IPS-18a (cell line): ENCODE measurements around the gene CUEDC1.
A peak's percentile ranks its signal among the peaks of the same experiment; 100 is the strongest.

Experiments
- H3K27ac ChIP-seq: one replicate; pipeline ENCODE4 v1.5.1; 2013; ENCODE audit warnings: low read length
- H3K27me3 ChIP-seq: one replicate; pipeline ENCODE4 v1.6.1; 2013; ENCODE audit warnings: mild to moderate bottlenecking, low read length; ENCODE audit not compliant: control insufficient read depth, insufficient read depth
- H3K36me3 ChIP-seq: one replicate; pipeline ENCODE4 v1.6.1; 2013; ENCODE audit warnings: low read depth, low read length; ENCODE audit not compliant: control insufficient read depth
- H3K4me1 ChIP-seq: one replicate; pipeline ENCODE4 v1.6.1; 2013; ENCODE audit warnings: low read depth, low read length; ENCODE audit not compliant: control insufficient read depth
- H3K4me3 ChIP-seq: one replicate; pipeline ENCODE4 v1.5.1; 2013; ENCODE audit warnings: low read length
- H3K9ac ChIP-seq: one replicate; pipeline ENCODE4 v1.6.1; 2013; ENCODE audit warnings: mild to moderate bottlenecking, low read length, moderate library complexity
- H3K9me3 ChIP-seq: one replicate; pipeline ENCODE4 v1.6.1; 2013; ENCODE audit warnings: low read depth, low read length; ENCODE audit not compliant: control insufficient read depth

The CUEDC1 gene

DNA sequence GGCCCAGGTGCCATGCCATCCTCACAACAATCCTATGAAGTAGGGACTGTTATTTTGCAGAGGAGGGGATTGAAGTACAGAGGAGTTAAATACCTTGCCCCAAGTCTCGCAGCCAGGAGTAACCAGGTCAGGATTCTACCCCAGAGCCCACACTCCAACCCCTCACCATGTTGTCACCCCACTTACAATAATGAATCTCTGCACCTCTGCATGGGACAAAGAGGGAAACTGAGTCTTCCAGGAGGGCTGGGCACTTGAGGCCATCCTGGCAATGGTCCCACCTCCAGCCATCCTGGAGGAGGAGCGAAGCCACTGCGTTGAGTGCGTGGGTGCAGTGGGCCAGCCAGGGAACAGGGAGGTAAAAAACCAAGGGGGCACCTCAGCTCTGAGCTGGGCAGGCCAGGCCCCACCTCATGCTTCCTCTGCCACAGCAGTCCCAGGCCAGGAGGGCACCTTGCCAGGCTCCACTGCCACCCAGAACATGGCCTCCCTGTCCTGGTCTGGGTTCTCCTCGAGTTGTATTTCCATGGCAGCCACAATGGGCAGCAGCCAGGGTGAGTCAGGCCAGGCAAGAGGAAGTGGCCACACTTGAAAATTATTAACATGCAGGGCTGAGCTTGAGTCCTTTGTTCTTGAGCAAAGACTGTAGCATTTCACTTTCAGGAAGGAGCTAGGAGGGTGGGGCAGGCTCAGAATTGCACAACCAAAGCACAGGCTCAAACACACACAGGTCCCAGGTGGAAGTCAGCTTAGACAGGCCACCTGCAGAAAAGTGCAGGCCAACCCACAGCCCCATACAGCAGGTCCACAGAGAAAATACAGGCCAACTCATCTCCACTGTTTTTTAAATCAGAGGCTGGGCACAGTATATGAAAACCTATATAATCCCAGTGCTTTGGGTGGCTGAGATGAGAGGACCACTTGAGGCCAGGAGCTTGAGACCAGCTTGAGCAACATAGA lies 52.1 kb downstream of the CUEDC1 start:
- no peak overlapping the region for H3K9ac ChIP-seq
- H3K4me1 ChIP-seq, result peaks cover 28% of the 10 kb centered on the region
- H3K4me3 ChIP-seq, result no peak overlapping the region
- H3K9me3 ChIP-seq, result no peaks in the 10 kb centered on the region
- no peaks in the 10 kb centered on the region for H3K27me3 ChIP-seq
- no peaks in the 10 kb centered on the region for H3K36me3 ChIP-seq
- no peak overlapping the region for H3K27ac ChIP-seq

DNA sequence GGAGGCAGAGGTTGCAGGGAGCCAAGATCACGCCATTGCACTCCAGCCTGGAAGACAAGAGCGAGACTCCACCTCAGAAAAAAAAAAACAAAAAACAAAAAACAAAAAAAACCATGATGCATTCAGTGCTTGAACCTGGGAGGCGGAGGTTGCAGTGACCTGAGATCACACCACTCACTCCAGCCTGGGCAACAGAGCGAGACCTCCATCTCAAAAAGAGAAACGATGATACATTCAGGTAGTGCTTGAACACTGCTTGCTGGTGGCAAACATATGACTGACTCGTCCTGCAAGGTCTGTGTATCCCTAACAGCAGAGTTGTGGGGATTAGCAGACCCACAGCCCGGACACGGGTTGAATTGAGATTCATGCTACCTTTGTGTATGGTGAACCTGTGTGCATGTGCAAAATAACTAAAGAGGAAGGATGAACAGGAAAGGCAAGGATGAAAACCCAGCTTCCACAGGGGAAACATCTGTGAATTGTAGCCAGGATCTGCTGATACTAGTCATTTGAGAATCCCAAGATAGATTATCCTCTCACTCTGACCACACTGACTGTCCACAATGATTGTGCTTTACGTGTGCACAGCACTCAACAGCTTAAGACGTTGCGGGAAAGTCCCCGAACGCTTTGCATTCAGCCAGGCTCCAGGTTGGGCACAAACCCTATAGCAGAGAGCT lies 53.0 kb downstream of the CUEDC1 start:
- no peak overlapping the region for H3K4me3 ChIP-seq
- H3K36me3 ChIP-seq, result no peaks in the 10 kb centered on the region
- H3K27ac ChIP-seq, result no peak overlapping the region
- H3K9me3 ChIP-seq, result no peaks in the 10 kb centered on the region
- no peaks in the 10 kb centered on the region for H3K27me3 ChIP-seq
- H3K9ac ChIP-seq, result no peak overlapping the region
- H3K4me1 ChIP-seq, result peaks cover 33% of the 10 kb centered on the region

DNA sequence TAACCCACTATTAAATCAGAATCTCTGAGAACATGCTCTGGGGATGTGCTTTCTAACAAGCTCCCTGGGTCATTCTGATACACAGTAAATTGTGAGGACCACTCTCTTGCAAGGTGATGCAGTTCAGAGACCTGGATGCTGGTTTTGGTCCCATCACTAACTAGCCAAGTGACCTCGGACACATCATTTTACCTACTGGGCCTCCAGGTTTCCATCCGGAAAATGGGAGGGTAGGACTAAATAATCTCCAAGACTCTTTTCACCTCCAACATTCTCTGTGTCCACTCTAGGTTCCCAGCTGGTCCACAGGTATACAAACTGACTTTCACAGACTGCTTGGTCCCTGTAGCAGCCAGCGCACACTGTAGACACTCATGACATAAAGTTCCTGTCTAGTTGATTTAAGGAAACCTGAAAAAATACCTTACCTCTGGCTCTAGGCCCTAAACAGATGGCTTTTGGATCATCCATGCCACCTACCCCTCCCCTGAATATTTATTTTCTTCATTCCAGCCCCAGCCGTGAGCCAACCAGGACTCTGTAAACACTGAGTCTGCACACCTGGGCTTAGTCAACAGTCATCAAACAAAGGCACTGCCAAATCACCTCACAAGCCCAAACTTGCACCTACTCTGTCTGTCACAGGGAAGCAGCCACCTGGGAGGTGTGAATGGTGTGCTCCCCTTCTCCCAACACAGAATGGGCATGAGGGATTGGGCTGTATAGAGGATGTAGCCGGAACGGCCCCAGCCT lies 54.0 kb downstream of the CUEDC1 start:
- H3K4me1 ChIP-seq, result peaks cover 29% of the 10 kb centered on the region
- H3K4me3 ChIP-seq, result no peak overlapping the region
- H3K36me3 ChIP-seq, result no peaks in the 10 kb centered on the region
- H3K9ac ChIP-seq, result no peak overlapping the region
- H3K27me3 ChIP-seq, result no peaks in the 10 kb centered on the region
- H3K27ac ChIP-seq, result no peak overlapping the region
- H3K9me3 ChIP-seq, result no peaks in the 10 kb centered on the region

DNA sequence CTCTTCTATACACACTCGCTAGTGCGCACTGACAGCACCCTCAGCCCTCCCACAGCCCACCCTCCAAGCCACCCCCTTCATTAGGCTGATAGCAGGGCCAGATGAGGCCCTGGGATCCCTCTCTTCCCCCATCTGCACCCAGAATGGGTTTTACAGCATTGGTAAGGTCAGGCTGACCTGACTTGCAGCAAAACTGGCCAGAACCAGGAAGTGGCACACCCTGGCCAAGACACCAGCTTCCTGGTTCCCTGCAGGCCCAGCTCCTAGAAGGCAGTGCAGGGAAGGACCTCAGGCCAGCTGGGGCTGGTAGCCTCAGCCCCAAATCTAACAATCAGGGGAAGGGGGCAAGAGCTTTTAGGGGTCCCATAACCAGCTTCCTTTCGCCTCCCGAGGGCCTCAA lies 55.4 kb downstream of the CUEDC1 start:
- Histone ChIP-seq H3K27me3 (no peaks in the 10 kb centered on the region), H3K9ac (no peak overlapping the region), H3K9me3 (no peaks in the 10 kb centered on the region), H3K4me1 (peaks cover 20% of the 10 kb centered on the region), H3K27ac (no peak overlapping the region), H3K4me3 (no peak overlapping the region), H3K36me3 (no peaks in the 10 kb centered on the region)

DNA sequence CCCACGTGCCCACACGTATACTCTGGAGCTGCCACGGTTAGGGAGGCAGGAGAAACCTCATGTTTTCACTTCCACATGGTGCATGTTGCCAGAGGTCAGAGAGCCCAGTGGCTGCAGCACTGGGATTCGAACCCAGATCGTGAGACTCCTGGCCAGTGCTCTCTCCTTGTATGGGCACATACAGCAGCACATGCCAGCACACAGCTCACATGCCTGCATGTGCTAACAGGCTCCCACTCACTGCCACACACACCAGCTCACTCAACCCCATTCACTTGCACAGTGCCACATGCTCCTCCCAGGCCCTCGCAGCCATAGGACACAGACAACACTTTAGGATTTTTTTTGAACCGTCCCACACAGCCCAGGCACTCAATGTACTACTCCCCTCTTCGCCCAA lies 55.8 kb downstream of the CUEDC1 start:
- no peaks in the 10 kb centered on the region for H3K9me3 ChIP-seq
- H3K27ac ChIP-seq, result no peak overlapping the region
- no peak overlapping the region for H3K4me3 ChIP-seq
- H3K9ac ChIP-seq, result no peak overlapping the region
- no peaks in the 10 kb centered on the region for H3K36me3 ChIP-seq
- H3K27me3 ChIP-seq, result no peaks in the 10 kb centered on the region
- peaks cover 16% of the 10 kb centered on the region for H3K4me1 ChIP-seq

DNA sequence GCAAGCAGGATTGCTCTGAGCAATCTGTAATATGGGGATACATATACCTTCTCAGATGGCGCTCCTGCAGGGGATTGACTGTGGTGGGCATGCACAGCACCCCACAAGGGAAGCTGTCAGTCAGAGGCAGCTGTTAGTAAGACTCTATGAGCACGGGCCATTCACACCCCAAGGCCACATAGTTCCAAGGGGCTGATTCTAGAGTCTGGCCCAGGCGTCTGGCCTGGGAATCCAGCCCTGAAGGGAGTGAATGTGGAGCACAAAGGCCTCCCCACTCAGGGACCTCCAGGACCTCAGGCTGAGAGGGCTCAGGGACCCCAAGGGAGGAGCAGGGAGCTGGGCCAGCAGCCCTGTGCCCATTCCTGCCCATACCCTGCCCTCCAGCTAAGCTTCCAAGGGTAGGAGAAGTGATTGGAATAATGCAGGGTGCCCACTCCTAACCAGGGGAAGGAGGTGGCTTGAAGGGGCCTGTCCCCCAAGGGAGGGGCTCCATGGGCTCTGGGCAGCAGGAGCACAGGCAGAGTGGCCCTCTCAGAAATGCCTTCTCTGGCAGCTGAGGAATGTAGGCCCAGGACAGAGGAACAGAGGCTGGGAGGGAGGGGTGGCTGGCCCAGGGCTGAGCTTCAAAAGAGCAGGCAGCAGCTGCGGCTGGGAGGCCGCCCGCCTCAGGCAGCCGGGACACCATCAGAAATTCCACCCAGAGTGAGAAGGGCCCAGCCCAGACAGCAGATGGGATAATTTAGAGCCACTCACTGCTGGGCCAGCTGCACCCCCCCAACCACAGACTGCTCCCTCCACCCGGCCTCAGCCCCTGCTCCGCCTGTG lies 56.5 kb downstream of the CUEDC1 start:
- Histone ChIP-seq H3K27ac (no peak overlapping the region), H3K9me3 (no peaks in the 10 kb centered on the region), H3K36me3 (no peaks in the 10 kb centered on the region), H3K4me1 (peaks cover 13% of the 10 kb centered on the region), H3K9ac (peak overlapping the region; percentile 9), H3K27me3 (no peaks in the 10 kb centered on the region), H3K4me3 (no peak overlapping the region)

DNA sequence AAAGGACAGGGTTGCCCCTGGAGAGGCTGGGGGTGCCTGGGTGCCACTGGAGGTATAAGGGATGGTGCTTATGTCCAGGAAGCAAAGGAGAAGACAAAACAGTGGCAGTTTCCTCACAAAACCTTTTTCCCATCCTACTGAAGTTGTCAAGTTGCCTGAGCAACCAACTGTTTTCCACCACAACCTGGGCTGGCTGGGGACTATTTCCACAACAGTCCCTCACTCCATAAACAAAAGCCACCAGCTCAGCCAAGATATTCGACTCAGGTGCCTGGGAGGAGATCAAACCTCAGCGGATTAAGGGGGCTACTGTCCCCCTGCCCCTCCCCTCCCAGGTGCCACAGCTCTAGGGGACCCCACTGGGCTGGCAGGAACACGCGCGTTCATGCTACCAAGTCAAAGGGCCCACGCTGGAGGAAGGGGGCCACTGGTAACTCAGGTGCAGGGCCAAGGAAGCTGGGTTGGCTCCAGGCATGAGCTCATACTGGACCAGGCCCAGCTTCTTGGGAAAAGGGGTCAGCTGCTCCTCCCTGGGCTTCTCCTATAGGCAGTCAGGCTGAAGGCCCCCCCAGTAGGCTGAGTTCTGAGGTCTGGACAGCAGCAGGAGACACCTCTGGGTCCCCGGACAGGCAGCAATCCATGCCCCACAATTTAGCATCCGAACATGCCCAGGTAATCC lies 59.7 kb downstream of the CUEDC1 start:
- H3K27ac ChIP-seq, result no peak overlapping the region
- H3K9ac ChIP-seq, result no peak overlapping the region
- H3K36me3 ChIP-seq, result no peaks in the 10 kb centered on the region
- H3K4me3 ChIP-seq, result no peak overlapping the region
- H3K27me3 ChIP-seq, result no peaks in the 10 kb centered on the region
- H3K9me3 ChIP-seq, result no peaks in the 10 kb centered on the region
- H3K4me1 ChIP-seq, result peaks cover 24% of the 10 kb centered on the region

DNA sequence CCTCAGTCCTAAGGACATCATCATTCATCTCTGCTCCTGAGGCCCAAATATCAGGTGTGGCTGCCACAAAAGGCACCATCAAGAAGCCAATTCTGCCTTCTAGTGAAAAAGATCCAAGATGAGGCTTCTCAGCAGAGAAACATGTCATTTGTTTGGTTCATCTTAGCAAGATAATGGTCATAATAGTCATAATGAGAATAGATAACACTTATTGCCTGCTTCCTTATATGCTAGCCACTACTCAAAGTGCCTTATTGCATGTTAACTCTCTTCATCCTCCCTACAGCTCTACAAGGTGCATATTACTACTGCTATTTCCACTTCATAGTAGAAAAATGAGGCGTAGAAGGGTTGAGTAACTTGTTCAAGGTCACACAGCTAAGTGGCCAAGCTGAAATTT lies 60.4 kb downstream of the CUEDC1 start:
- Histone ChIP-seq H3K27me3 (no peaks in the 10 kb centered on the region), H3K9ac (no peak overlapping the region), H3K4me3 (no peak overlapping the region), H3K4me1 (peaks cover 24% of the 10 kb centered on the region), H3K36me3 (no peaks in the 10 kb centered on the region), H3K9me3 (no peaks in the 10 kb centered on the region), H3K27ac (no peak overlapping the region)

DNA sequence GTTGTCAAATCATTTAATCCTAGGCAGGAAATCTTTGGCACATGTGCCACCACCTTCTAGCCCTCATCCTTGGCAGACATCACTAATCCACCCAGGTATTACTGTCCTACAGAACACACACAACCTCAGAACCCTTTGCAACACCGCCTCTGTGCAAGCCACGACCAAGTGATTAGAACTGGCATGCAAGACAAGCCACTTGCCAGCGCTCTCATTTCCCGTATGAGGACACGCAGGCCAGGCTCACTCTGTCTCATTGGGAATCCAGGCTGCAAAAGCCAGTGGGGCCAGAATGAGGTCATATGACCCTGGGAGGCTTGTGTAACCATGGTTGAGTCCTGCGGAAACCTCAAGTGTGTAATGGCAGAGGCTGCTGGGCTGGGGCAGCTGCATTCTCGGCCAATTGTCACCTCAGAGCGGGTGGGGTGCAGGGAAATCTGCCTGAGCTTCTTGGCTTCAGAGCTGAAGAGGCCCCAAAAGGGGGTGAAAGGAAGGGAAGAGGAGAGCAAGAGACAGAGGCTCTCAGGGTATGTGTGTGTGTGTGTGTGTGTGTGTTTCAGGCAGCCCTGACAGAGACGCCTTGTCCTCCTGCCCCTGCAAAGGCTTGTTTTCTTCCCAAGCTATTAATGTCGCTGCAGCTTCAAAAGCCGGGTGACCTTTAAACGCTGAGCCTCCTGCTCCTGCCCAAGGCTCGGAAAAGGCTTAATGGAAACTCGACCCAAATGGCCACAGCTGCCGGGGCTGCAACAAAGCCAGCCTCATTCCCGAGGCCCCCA lies 62.2 kb downstream of the CUEDC1 start:
- Histone ChIP-seq H3K9me3 (no peaks in the 10 kb centered on the region), H3K27me3 (no peaks in the 10 kb centered on the region), H3K9ac (no peak overlapping the region), H3K36me3 (no peaks in the 10 kb centered on the region), H3K27ac (peak overlapping the region; percentile 75), H3K4me1 (peaks cover 15% of the 10 kb centered on the region), H3K4me3 (peak overlapping the region; percentile 25)

DNA sequence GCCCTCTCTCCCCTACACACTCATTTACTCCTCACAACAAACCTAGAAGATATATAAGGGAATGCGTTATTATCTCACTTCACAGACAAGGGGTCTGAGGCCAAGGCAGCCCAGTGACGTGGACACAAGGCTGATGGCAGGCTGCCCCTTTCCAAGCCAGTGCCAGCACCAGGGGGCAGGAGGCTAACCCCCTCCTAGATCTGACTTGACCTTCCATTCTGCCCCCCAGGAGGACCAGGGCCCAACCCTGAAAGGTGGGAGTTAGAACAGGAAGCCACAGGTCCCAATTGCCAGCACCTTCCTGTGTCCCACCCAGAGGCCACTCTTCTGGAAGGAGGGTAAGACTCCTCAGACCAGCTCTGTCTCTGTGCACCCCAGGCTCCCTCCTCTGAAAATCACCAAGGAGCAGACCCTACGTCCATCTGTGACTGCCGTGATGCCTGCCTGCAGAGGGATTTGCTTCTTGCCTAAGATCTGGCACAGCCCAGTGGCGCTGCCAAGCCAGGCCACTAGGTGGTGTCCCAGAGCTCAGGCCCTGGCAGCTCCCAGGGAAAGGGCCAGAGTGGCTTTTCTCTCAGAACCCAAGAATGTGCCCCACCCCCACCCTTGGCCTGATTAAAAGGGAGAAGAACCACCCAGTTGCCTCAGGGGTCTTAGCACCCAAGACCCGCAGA lies 62.9 kb downstream of the CUEDC1 start:
- H3K36me3 ChIP-seq, result no peaks in the 10 kb centered on the region
- H3K27ac ChIP-seq, result no peak overlapping the region
- no peak overlapping the region for H3K9ac ChIP-seq
- H3K27me3 ChIP-seq, result no peaks in the 10 kb centered on the region
- peaks cover 11% of the 10 kb centered on the region for H3K4me1 ChIP-seq
- peak overlapping the region; percentile 25 for H3K4me3 ChIP-seq
- H3K9me3 ChIP-seq, result no peaks in the 10 kb centered on the region
